K562 (cell line): Measurements from ENCODE around the gene NPR1. TPM values are rescaled to one million over a fixed set of nuclear protein-coding genes. Genes with fewer than 3 reads are reported as not detected.

Experiments
- CCNT2 ChIP-seq: IDR thresholded peaks from 2 replicates; pipeline ENCODE4 v1.6.1; 2011; ENCODE audit warnings: borderline replicate concordance, low read depth, mild to moderate bottlenecking, moderate library complexity, mixed read lengths, low read length; ENCODE audit not compliant: insufficient read length; ENCODE audit errors: extremely low read depth
- DIDO1 ChIP-seq: fragments of 450-650 bp; IDR thresholded peaks from 2 replicates; pipeline ENCODE4 v1.6.1; 2016; ENCODE audit warnings: low read depth, missing biosample characterization, missing genetic modification characterization
- E2F6 ChIP-seq, 2 experiments: IDR thresholded peaks; 2 replicates each; pipeline ENCODE4 v1.6.1; 2011; ENCODE audit warnings: borderline replicate concordance in 1 of 2, control low read depth in 1 of 2, low read depth in 1 of 2, low read length in 1 of 2, mild to moderate bottlenecking in 1 of 2, mixed read lengths in 1 of 2, moderate library complexity in 1 of 2; ENCODE audit not compliant: insufficient read depth in 1 of 2, insufficient read length in 1 of 2, poor library complexity in 1 of 2, severe bottlenecking in 1 of 2; ENCODE audit errors: extremely low read depth in 1 of 2
- E2F8 ChIP-seq: fragments of 450-650 bp; IDR thresholded peaks from 2 replicates; pipeline ENCODE4 v1.7.1; 2018; ENCODE audit warnings: mild to moderate bottlenecking, low read depth; ENCODE audit not compliant: partially characterized antibody
- HDAC1 ChIP-seq, 2 experiments: fragments of 450-650 bp; IDR thresholded peaks; 2 replicates each; pipeline ENCODE4 v1.6.1; 2016 to 2017; ENCODE audit warnings: inconsistent platforms in 1 of 2, mild to moderate bottlenecking in 1 of 2, moderate library complexity in 1 of 2
- MTA1 ChIP-seq: fragments of 450-650 bp; IDR thresholded peaks from 2 replicates; pipeline ENCODE4 v1.6.1; 2017; ENCODE audit warnings: borderline replicate concordance
- PHF8 ChIP-seq: fragments of 200-600 bp; sonication (generic); IDR thresholded peaks from 2 replicates; pipeline ENCODE4 v1.6.1; 2012; ENCODE audit warnings: mixed run types, mild to moderate bottlenecking, inconsistent platforms, low read length, moderate library complexity, borderline replicate concordance
- POU5F1 ChIP-seq: fragments of 150-350 bp; IDR thresholded peaks from 2 replicates; pipeline ENCODE4 v1.6.1; 2014; ENCODE audit warnings: borderline replicate concordance, low read length, low read depth, mild to moderate bottlenecking; ENCODE audit not compliant: partially characterized antibody
- SIN3B ChIP-seq: fragments of 450-650 bp; IDR thresholded peaks from 2 replicates; pipeline ENCODE4 v1.6.1; 2017; ENCODE audit warnings: low read depth, mild to moderate bottlenecking, moderate library complexity
- SMARCC2 ChIP-seq: fragments of 450-650 bp; IDR thresholded peaks from 2 replicates; pipeline ENCODE4 v1.6.1; 2017; ENCODE audit warnings: antibody characterized with exemption, moderate library complexity, mild to moderate bottlenecking, low read depth
- ZNF175 ChIP-seq: fragments of 200-800 bp; sonication (Bioruptor generic); IDR thresholded peaks from 2 replicates; pipeline ENCODE4 v1.6.1; 2016; ENCODE audit warnings: low read depth, mild to moderate bottlenecking, missing genetic modification characterization, missing compliant biosample characterization
- ZNF395 ChIP-seq: fragments of 200-800 bp; sonication (Bioruptor generic); IDR thresholded peaks from 2 replicates; pipeline ENCODE4 v1.6.1; 2017; ENCODE audit warnings: missing genetic modification characterization, missing compliant biosample characterization
- ZNF644 ChIP-seq: fragments of 200-800 bp; sonication (Bioruptor generic); IDR thresholded peaks from 2 replicates; pipeline ENCODE4 v1.6.1; 2016; ENCODE audit warnings: low read depth, missing genetic modification characterization, missing compliant biosample characterization
- polyA plus RNA-seq, 8 experiments: library from polyadenylated mRNA; depleted of rRNA in 4 of 8; stranded (reverse) in 5 of 8; unstranded in 3 of 8; fragments of >200 nt; fragmentation: Nextera tagmentation in 2 of 8; fragmentation: Illumina TruSeq in 1 of 8; extraction: Ambion mirVana in 2 of 8; extraction: Trizol in 1 of 8; gene quantifications; 2 replicates each; pipeline versions ENCODE4 v1.2.1 to v1.2.3, GENCODE V29; 2011 to 2014; ENCODE audit warnings: inconsistent platforms in 1 of 8, missing spikeins in 1 of 8
- total RNA-seq, 7 experiments: library from RNA; depleted of rRNA in 6 of 7; stranded (reverse); fragments of >200 nt in 6 of 7; fragmentation: Illumina TruSeq in 2 of 7; extraction: Trizol in 2 of 7; gene quantifications; 2 replicates each; pipeline versions ENCODE4 v1.2.1 to v1.2.3, GENCODE V29; 2011 to 2021; ENCODE audit warnings: low replicate concordance in 1 of 7
- TF ChIP-seq, protein P1 (sequence below): fragments of 450-650 bp; IDR thresholded peaks from 2 replicates; pipeline ENCODE4 v1.6.1; 2018; ENCODE audit not compliant: partially characterized antibody

The NPR1 gene
- total and polyA plus RNA-seq, 9 of the 15 experiments (the other 6 are each of a cell fraction or from before 2014, with no cell fraction given) = 0.05 to 0.16 (median 0.06) TPM; not detected in 6

GRCh38 chr1:153658400-153659174 is 19.9 kb upstream of the NPR1 start, which contains the start of gene SNAPIN (continued):
- TF ChIP-seq MTA1 (0 out of 2 replicates have a peak, but pooled peaks have one; percentile 22), CCNT2 (peak; percentile 74), SMARCC2 (no peak), DIDO1 (tag) (peak; percentile 66; the same call in 1 of the 2 replicates), ZNF395 (peak; percentile 79), E2F8 (peak; percentile 36), ZNF644 (tag) (0 out of 2 replicates have a peak, but pooled peaks have one; percentile 36), SIN3B (peak; percentile 21; the same call in 1 of the 2 replicates), POU5F1 (no peak), E2F6 (IDR thresholded peaks at IDR 0.05; ENCODE audit: borderline replicate concordance in 1 of 2, extremely low read depth in 1 of 2, insufficient read depth in 1 of 2, insufficient read length in 1 of 2, low read depth in 1 of 2, low read length in 1 of 2, poor library complexity in 1 of 2, severe bottlenecking in 1 of 2) (peak in 1 of 2 experiments; percentile 23), HDAC1 (IDR thresholded peaks at IDR 0.05) (peak in 1 of 2 experiments; percentile 59; a peak in 1 of 4 replicates), ZNF175 (CRISPR knock-in tag) (0 out of 2 replicates have a peak, but pooled peaks have one; percentile 64), PHF8 (peak; percentile 92)
- TF ChIP-seq, protein P1, sequence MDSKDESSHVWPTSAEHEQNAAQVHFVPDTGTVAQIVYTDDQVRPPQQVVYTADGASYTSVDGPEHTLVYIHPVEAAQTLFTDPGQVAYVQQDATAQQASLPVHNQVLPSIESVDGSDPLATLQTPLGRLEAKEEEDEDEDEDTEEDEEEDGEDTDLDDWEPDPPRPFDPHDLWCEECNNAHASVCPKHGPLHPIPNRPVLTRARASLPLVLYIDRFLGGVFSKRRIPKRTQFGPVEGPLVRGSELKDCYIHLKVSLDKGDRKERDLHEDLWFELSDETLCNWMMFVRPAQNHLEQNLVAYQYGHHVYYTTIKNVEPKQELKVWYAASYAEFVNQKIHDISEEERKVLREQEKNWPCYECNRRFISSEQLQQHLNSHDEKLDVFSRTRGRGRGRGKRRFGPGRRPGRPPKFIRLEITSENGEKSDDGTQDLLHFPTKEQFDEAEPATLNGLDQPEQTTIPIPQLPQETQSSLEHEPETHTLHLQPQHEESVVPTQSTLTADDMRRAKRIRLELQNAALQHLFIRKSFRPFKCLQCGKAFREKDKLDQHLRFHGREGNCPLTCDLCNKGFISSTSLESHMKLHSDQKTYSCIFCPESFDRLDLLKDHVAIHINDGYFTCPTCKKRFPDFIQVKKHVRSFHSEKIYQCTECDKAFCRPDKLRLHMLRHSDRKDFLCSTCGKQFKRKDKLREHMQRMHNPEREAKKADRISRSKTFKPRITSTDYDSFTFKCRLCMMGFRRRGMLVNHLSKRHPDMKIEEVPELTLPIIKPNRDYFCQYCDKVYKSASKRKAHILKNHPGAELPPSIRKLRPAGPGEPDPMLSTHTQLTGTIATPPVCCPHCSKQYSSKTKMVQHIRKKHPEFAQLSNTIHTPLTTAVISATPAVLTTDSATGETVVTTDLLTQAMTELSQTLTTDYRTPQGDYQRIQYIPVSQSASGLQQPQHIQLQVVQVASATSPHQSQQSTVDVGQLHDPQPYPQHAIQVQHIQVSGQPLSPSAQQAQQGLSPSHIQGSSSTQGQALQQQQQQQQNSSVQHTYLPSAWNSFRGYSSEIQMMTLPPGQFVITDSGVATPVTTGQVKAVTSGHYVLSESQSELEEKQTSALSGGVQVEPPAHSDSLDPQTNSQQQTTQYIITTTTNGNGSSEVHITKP = peak; percentile 6
